ENCODE results near the gene BMF. TPM values are rescaled to one million over a fixed set of nuclear protein-coding genes. Genes with fewer than 3 reads are reported as not detected.

BMF gene
- total RNA-seq, 1 donor from 2014 or later, result 376 TPM

DNA sequence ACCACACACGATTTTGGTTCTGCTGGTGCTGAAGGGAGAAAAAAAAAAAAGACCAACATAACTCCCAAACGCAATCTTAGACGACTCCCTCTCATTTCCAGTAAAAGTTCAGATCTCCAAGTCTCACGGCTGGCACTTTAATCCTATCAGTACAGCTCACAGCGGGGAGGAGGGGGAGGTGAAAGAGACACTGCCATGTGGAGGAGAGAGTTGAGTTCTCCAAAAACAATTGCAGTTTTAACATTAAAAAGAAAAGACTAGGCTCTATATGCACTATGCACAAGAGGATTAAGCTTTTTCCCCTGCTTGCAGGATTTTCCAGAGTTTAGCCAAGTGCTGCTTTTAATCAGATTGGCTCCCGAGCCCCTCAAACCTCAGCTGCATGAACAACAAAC is 16.8 kb downstream of the BMF start:
- intact Hi-C loops (cut with micrococcal nuclease), result loop anchor here (2.0 kb wide), 1 partner anchor 15 kb away; no protein-coding TSS in a partner anchor
- H3K27ac Mint-ChIP-seq, result peak overlapping the region; percentile 99

DNA sequence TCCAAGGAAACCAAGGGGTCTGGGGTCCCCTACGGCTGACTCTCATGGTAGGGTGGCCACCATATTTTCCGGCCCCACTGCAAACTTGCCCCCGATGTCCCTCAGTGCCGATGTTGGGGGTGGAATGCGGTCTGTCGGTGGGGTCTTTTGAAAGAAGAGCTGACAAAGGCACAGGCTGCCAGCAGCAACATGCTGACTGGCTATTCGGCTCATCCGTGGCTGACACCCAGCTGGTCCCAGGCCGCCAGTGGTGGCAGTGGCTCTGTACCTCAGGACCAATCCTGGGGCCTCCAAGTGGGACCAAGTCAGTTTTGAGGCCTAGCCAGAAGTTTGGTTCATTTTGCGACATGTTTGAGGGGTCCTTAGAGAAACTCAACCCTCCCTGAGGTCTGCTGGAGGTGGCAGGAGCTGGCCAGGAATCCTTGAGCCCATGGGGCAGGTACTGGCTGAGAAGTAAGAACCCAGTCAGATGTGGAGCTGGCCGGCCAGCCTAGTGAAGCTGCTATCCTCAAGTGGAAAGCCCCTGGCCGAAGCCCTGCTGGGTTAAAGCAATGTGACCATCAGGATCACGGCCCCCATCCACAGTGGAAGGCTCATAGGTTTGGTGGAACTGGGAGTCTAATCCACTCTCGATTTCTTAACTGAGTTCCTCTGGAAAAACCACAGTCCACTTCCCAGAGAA is 17.8 kb downstream of the BMF start:
- Mint-ChIP-seq H3K27ac (no peak overlapping the region), H3K27me3 (no peaks in the 10 kb centered on the region), H3K4me3 (no peak overlapping the region), H3K4me1 (peaks cover 64% of the 10 kb centered on the region), H3K9me3 (no peaks in the 10 kb centered on the region), H3K36me3 (ENCODE audit: low read depth) (peaks cover 66% of the 10 kb centered on the region)
- ChIA-PET POLR2A (interaction anchor here (0.7 to 23.5 kb wide), 5 partner anchors 11 to 47 kb away, joined by 3 to 1329 read pairs (median 472); partner anchors contain the start of genes BMF and SRP14), CTCF (interaction anchor here (1.3 to 2.8 kb wide), 2 partner anchors 13 to 16 kb away, joined by 4 to 15 read pairs; no protein-coding TSS in a partner anchor)
- TF ChIP-seq, protein P1, sequence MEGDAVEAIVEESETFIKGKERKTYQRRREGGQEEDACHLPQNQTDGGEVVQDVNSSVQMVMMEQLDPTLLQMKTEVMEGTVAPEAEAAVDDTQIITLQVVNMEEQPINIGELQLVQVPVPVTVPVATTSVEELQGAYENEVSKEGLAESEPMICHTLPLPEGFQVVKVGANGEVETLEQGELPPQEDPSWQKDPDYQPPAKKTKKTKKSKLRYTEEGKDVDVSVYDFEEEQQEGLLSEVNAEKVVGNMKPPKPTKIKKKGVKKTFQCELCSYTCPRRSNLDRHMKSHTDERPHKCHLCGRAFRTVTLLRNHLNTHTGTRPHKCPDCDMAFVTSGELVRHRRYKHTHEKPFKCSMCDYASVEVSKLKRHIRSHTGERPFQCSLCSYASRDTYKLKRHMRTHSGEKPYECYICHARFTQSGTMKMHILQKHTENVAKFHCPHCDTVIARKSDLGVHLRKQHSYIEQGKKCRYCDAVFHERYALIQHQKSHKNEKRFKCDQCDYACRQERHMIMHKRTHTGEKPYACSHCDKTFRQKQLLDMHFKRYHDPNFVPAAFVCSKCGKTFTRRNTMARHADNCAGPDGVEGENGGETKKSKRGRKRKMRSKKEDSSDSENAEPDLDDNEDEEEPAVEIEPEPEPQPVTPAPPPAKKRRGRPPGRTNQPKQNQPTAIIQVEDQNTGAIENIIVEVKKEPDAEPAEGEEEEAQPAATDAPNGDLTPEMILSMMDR (IDR thresholded peaks at IDR 0.05), result no peak
- intact Hi-C loops (cut with micrococcal nuclease), result no loop called here
- no peak for ATAC-seq (ENCODE audit: low read depth)
- no peak for DNase-seq

More for the DNA sequence above, 16.8 kb downstream of the BMF start:
- H3K4me1 Mint-ChIP-seq, result peaks cover 71% of the 10 kb centered on the region
- CTCF ChIA-PET, result interaction anchor here (0.6 to 8.0 kb wide), 3 partner anchors 15 to 133 kb away, joined by 3 to 98 read pairs (median 13); partner anchors contain the start of gene BMF
- peaks cover 74% of the 10 kb centered on the region for H3K36me3 Mint-ChIP-seq (ENCODE audit: low read depth)
- ATAC-seq (ENCODE audit: low read depth) (no peak), DNase-seq (no peak)
- POLR2A ChIA-PET, result interaction anchor here (1.1 to 23.5 kb wide), 6 partner anchors 8 to 48 kb away, joined by 4 to 1329 read pairs (median 237); partner anchors contain the start of genes BMF and SRP14
- no peak overlapping the region for H3K4me3 Mint-ChIP-seq
- TF ChIP-seq, protein P1 (IDR thresholded peaks at IDR 0.05), result no peak
- no peaks in the 10 kb centered on the region for H3K27me3 Mint-ChIP-seq
- H3K9me3 Mint-ChIP-seq, result no peaks in the 10 kb centered on the region

DNA sequence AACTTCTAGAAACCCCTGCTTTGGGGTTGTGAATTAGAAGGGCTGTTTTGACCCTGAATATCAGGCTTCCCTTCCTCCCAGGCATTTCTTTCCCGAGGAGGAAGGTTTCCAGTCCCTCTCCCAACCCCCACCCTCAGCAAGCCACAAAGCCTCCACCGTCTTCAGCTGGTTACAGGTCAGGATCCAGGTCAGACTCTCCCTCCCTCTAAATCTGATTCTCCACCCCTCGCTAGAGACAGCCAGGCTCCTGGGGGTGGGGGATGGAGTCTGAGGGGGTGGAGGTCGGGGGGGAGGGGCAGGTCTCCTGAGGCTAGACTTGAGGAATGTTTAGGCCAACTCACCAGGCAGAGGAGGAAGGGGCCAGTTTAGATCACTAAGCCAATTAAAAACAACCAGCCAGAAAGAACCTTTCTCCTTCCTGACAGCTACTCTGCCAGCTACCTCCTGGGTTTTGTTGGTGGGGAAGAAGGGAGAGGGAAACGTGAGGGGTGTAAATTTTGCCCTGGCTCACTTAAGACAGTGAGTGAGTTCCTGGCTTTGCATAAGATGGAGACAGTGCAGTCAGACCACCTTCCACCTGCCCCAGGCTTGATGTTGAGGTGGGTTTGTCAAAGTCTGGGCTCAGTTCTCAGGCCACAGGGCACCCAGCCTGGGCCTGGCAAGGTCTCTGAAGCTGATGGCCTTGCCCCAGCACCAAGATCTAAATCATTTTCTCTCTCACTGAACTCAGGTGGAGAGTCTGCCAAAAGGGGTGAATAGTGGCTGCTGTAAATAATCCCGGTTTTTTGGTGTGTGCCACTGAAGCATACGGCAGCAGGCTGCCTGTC is 19.5 kb downstream of the BMF start:
- ChIA-PET POLR2A (interaction anchor here (2.8 to 23.5 kb wide), 5 partner anchors 13 to 46 kb away, joined by 17 to 1329 read pairs (median 472); partner anchors contain the start of genes BMF and SRP14), CTCF (interaction anchor here (1.0 to 2.8 kb wide), 3 partner anchors 15 to 17 kb away, joined by 3 to 15 read pairs (median 4); no protein-coding TSS in a partner anchor)
- no peak for ATAC-seq (ENCODE audit: low read depth)
- Mint-ChIP-seq H3K27me3 (no peaks in the 10 kb centered on the region), H3K4me3 (no peak overlapping the region), H3K4me1 (peaks cover 60% of the 10 kb centered on the region), H3K27ac (peak overlapping the region; percentile 74), H3K9me3 (no peaks in the 10 kb centered on the region), H3K36me3 (ENCODE audit: low read depth) (peaks cover 50% of the 10 kb centered on the region)
- intact Hi-C loops (cut with micrococcal nuclease), result no loop called here
- TF ChIP-seq, protein P1 (IDR thresholded peaks at IDR 0.05), result no peak
- no peak for DNase-seq

DNA sequence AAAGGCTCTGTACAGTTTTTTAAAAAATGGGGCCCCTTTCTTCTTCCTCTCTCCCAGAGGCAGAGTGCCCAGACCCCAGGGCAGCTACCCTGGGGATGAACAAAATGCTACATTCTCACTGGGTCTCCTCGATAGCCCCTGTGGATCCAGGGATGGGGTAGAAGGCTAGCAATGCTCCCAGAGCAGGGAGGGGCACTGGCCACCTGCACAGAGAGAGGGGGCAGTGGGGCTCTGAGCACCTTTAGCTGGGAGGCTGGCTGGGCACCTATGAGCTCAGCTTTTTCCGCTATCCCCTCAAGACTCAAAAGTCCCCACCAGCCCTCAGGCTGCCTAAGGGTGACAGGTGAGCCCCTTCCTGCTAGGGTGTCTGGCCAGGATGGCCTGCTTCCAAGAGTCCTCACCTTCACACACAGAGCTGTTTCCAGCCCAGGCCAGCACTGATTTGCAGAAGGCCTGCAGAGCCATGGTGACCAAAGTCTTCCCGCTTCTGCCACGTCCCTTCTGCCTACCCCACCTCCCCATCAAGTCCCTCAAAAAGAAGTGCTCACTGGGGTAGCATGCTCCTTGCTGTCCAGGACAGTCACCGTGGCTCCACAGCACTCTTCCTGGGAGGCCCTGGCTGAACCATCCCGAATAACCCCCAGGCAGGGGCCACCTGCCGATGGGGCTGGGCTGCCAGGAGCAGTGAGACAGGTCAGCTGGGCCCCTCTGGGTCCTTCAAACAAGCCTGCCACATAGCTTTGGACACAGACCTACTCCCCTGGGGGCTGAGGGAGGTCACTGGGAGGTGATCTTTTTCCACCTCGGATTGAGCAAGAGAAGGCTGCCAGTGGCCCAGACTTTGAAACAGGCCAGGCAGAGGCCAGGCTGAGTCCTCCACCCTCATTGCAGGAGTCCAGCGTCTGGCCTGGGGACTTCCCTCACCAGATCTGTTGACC is 20.4 kb downstream of the BMF start:
- no peaks in the 10 kb centered on the region for H3K9me3 Mint-ChIP-seq
- no peak overlapping the region for H3K4me3 Mint-ChIP-seq
- no peaks in the 10 kb centered on the region for H3K27me3 Mint-ChIP-seq
- H3K27ac Mint-ChIP-seq, result peak overlapping the region; percentile 30
- TF ChIP-seq, protein P1 (IDR thresholded peaks at IDR 0.05), result no peak
- intact Hi-C loops (cut with micrococcal nuclease), result no loop called here
- DNase-seq, result no peak
- ChIA-PET CTCF (interaction anchor here (2.6 kb wide), 1 partner anchor 16 kb away, joined by 12 read pairs; no protein-coding TSS in a partner anchor), POLR2A (interaction anchor here (2.8 to 20.1 kb wide), 3 partner anchors 14 to 41 kb away, joined by 17 to 504 read pairs (median 45); partner anchors contain the start of gene BMF)
- no peak for ATAC-seq (ENCODE audit: low read depth)
- H3K4me1 Mint-ChIP-seq, result peaks cover 60% of the 10 kb centered on the region
- peaks cover 41% of the 10 kb centered on the region for H3K36me3 Mint-ChIP-seq (ENCODE audit: low read depth)
